ENCODE data around the gene HSH2D.

DNA sequence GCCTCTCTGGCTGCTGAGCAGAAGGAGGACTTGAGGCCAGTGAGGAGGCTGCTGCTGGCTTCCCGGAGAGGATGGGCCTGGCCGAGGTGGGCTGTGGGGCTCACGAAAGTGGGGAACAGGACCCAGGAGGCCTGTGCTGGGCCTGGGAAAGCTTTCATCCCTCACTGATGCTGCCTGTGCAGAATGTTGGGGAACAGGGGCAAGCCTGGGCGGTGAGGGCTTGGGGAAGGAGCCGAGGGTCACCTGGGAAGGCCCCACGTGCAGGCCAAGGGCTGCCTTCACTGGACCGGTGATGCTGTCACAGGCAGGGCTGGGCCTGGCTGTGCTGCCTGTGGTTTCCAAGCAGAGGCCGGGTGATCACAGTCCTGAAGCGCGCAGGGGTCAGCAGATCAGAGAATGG lies 63.6 kb downstream of the HSH2D start:
- TF ChIP-seq MYC (IDR thresholded peaks at IDR 0.05; ENCODE audit: low read depth, low read length), result no peak
- TF ChIP-seq CTCF (IDR thresholded peaks at IDR 0.05; ENCODE audit: low read depth, low read length), result no peak
- TF ChIP-seq POLR2A (IDR thresholded peaks at IDR 0.05; ENCODE audit: extremely low read depth, insufficient read length), result no peak

All from NB4 (cell line).